Stimulated activated CD4-positive, alpha-beta T cell treated with anti-CD3 and anti-CD28 coated beads, TNF-alpha, amount 100 ng/mL, for 48 hours (primary cell): Measurements from ENCODE around the gene DNPEP.

Experiments used
- DNase-seq, 3 donors: peaks; one replicate each; pipeline ENCODE4 v3.0.0-alpha.2; 2020; ENCODE audit warnings: low read depth in 3 of 3

Gene DNPEP

GRCh38 chr2:219362072-219362471 is 25.6 kb downstream of the DNPEP start:
- DNase-seq = no peak

GRCh38 chr2:219358170-219359075 is 29.3 kb downstream of the DNPEP start:
- no peak for DNase-seq

- no peak for DNase-seq
These were observed 30.9 kb downstream of the DNPEP start for GRCh38 chr2:219356834-219357233.

- no peak for DNase-seq
These were observed 33.1 kb downstream of the DNPEP start for GRCh38 chr2:219354582-219354981.

GRCh38 chr2:219353129-219353528 is 34.6 kb downstream of the DNPEP start:
- no peak for DNase-seq

GRCh38 chr2:219352448-219353023 is 35.2 kb downstream of the DNPEP start:
- peak; percentile 51 to 58 (median 51) for DNase-seq

GRCh38 chr2:219350710-219351221 is 36.9 kb downstream of the DNPEP start:
- DNase-seq = no peak

GRCh38 chr2:219350215-219350614 is 37.5 kb downstream of the DNPEP start:
- no peak for DNase-seq

GRCh38 chr2:219344751-219345430 is 42.8 kb downstream of the DNPEP start:
- DNase-seq = no peak

- no peak for DNase-seq
These were observed 52.3 kb downstream of the DNPEP start for GRCh38 chr2:219335373-219335786.

- DNase-seq = no peak
These were observed 53.6 kb downstream of the DNPEP start for GRCh38 chr2:219334076-219334475.

- no peak for DNase-seq
These were observed 55.2 kb downstream of the DNPEP start, which contains the start of gene RESP18 for GRCh38 chr2:219332542-219332941. Gene RESP18, minus strand, starts transcription at chr2:219332744.

- DNase-seq = no peak
These were observed 56.0 kb downstream of the DNPEP start for GRCh38 chr2:219331560-219332213.

- DNase-seq = no peak
These were observed 60.0 kb downstream of the DNPEP start for GRCh38 chr2:219327719-219328118.

- DNase-seq = no peak
These were observed 61.9 kb downstream of the DNPEP start for GRCh38 chr2:219325657-219326315.

- no peak for DNase-seq
These were observed 62.6 kb downstream of the DNPEP start for GRCh38 chr2:219325136-219325535.

GRCh38 chr2:219323434-219323833 is 64.3 kb downstream of the DNPEP start:
- no peak for DNase-seq
